HG03196 (cell line): ENCODE measurements around the gene FGF4.
"Not testable (repeated sequence)": the region's sequence is repeated elsewhere in the genome, so short reads cannot be mapped to it uniquely, and the experiment has no call there.

Experiments
- ATAC-seq: cut with Tn5 transposase; IDR thresholded peaks from one replicate; pipeline ENCODE4 v1.9.1; 2021; ENCODE audit not compliant: unreplicated experiment

The FGF4 gene

GRCh38 chr11:69773626-69774353, 1.4 kb downstream of the FGF4 start:
- ATAC-seq, result no peak

GRCh38 chr11:69771466-69771865, 3.7 kb downstream of the FGF4 start:
- no peak for ATAC-seq

DNA sequence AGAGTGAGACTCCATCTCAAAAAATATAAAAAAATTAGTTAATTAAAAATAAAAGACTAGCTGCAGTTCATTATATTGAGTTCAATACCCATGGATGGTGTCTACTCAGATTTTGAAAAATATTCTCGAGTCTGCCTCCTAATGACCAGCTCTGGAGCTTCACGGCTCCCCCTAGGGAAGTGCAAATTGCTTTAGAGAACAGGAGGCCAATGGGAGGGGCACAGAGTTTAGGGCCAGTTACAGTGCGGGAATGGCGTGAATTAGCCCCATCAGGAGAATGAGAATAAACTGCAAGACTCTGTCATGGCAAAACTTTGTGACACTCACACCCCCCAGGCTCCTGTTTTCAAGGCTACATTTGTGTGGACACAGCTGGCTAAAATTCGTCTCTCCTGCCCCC, 4.6 kb downstream of the FGF4 start:
- no peak for ATAC-seq

- ATAC-seq, result no peak
These were observed 9.6 kb downstream of the FGF4 start for GRCh38 chr11:69765498-69765995.

GRCh38 chr11:69764918-69765317, 10.2 kb downstream of the FGF4 start:
- not testable (repeated sequence) for ATAC-seq

DNA sequence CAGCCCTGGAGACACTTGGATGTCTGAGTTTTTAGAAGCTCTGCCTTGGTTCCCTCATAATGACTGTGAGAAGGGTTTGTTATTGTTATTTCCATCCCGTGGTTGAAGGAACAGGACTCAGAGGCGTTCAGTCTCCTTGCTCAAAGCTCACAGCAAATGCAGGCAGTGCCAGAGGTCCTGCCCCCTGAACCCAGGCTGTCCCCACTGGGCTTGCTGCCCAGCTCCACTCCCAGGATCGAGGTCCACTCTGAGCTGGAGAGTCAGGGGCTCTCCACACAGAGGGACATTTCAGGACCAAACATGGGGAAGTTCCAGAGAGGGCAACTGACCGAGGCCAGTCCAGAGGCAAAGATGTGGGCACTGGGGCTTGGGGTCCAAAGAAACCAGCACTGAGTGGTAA, 14.8 kb downstream of the FGF4 start:
- no peak for ATAC-seq

DNA sequence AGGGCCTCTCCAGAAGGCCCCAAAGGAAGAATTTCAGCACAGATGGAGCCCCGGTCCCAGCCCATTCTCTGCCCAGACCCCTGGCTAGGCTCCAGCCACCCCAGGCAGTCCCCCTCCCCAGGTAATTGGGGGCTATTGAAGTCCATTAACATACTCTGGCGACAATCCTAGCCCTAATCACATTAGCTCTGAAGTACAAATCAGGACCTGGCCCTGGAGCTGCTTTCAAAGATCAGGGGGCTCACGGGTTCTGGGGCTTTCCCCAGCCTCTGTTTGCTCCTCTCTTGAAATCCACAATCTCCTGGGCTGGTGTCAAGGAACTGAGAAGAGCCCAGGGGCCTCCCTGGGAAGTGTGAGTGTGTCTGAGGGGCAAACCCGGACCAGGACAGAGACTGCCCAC, 22.3 kb downstream of the FGF4 start:
- ATAC-seq, result no peak

- no peak for ATAC-seq
These were observed 24.1 kb downstream of the FGF4 start for GRCh38 chr11:69750875-69751597.

GRCh38 chr11:69750108-69750850, 24.9 kb downstream of the FGF4 start:
- ATAC-seq, result no peak

DNA sequence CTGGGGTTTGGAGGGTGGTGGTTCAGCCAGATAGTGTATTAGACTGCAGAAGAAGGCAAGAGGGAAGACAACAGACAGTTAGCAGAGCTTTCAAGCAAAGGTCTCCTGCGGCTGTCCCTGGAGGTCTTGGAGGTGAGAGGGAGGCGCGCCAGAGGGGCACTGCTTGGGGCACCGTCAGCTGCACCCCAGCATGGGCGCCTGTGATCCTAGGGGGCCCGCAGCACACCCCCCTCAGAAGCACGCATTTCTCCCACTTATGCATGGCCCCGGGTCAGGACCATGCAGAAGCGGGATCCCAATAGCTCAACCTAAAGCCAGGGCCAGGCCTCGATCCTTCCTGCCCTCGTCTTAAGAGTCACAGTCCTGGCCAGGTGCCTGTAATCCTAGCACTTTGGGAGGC, 26.5 kb downstream of the FGF4 start:
- ATAC-seq, result no peak

GRCh38 chr11:69746752-69747742, 28.1 kb downstream of the FGF4 start:
- no peak for ATAC-seq

GRCh38 chr11:69746140-69746539, 29.0 kb downstream of the FGF4 start:
- ATAC-seq, result no peak

DNA sequence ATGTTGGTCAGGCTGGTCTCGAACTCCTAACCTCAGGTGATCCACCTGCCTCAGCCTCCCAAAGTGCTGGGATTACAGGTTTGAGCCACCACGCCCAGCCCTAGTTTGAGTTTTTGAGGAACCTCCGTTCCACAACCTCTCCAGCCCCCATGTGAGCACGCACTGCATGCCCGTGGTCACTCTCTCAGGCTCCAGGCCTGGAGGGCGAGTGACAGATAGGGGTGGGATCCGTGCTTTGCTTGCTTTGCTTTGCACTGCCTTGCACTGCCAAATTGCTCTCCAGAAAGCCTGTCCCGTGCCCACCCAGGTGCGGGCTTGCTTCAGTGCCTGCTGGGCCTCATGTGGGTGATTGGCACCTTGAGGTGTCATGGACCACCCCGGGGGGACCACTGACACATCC, 29.9 kb downstream of the FGF4 start:
- ATAC-seq, result no peak

DNA sequence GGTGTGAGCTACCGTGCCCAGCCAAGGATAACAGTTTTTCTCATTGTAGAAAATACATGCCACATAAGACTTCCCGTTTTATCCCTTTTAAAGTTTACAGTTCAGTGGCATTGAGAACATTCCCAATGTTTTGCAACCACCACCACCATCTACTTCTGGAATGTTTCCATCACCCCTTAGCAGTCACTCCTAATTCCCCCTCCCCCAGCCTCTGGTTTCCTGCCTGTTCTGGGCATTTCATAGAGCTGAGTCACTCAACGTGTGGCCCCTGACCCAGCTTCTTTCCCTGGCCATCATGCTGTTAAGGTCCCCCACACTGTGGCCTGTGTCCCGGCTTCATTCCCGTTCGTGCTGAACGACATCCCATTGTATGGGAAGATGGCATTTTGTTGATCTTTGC, 30.7 kb downstream of the FGF4 start:
- ATAC-seq, result no peak

DNA sequence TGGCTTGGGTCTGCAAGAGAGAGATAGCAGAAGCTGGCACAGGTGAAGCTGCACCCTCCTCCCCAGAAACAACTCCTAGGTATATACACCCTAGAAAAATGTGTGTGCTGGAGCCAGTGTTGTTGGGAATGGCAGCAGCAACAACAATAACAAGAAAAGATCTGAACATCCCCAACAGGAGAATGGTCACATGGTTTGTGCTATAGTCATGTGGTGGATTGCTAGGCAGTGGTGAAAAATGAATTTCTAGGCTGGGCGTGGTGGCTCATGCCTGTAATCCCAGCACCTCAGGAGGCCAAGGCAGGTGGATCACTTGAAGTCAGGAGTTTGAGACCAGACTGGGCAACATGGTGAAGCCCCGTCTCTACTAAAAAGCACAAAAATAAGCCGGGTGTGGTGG, 40.3 kb downstream of the FGF4 start:
- no peak for ATAC-seq

DNA sequence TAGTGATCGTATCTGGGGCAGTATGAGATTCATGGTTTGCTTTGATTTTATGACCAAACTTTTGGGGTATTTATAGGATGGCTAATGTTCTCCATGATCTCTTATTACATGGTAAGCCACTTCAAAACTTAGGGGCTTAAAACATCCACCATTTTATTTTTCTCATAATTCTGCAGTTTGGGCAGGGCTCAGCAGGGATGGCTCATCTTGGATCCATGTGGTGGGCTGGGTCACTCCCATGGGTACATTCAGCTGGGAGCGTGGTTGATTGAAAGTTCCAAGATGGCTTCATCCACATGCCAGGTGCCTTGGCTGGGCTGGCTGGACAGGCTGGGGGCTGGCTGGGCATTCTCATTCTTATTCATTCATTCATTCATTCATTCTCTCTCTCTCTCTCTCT, 40.8 kb downstream of the FGF4 start:
- ATAC-seq, result no peak

DNA sequence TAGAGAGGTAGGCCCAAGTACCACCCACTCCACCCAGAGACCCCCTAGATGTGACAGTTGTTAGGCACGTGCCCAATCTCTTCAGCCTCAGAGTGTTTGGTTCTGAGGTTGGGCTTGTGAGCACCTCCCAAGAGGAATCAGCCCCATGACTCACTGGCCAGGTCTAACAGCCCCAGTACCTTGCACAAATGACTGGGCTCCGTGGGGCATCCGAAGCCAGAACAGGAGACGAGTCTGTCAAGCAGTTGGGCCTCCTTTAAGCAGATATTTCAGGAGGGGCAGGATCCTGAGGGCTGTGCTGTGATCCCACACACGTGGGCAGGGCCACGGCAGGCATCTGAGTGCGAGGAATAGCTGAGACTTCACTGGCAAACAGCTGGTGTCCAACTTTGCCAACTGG, 42.2 kb downstream of the FGF4 start:
- no peak for ATAC-seq

DNA sequence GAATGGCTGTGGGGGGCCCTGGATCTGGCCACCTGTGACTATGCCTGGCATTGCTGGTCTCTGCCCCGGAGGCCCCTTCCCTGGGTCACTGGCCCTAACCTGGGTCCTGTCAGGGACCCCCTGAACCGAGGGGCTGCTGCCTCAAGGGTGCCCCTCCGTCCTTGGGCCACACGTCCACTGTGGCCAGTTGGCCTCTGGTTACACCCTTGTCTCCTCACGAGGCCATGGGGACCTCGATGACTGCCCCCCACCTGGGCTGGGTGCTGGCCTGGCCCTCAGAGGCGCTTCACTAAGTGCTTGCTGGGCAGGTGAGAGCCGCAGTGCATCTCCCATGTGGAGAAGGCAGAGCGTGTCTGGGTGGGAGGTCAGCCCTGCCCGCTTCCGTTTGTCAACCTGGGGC, 44.0 kb downstream of the FGF4 start:
- ATAC-seq, result no peak

GRCh38 chr11:69730500-69730899, 44.6 kb downstream of the FGF4 start:
- ATAC-seq, result no peak

GRCh38 chr11:69729252-69729651, 45.9 kb downstream of the FGF4 start:
- no peak for ATAC-seq

DNA sequence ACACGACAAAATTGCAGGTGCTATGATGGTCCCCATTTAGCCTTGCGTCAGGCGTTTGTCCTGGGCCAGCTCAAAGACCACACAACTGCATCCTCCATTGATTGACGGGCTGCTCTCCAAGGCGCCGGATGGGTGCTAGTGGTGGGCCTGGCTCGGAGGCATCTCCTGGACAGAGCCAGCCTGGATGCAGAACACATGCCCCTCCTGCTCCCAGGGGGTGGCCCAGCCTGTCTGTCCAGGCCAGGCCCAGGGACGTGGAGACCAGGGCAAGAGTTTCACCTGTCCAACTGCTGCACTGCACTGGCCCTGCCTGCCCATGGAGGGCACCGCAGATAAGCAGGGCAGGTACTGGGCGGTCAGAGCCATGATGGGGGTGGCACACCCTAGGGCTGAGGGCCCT, 47.9 kb downstream of the FGF4 start:
- ATAC-seq, result no peak
